Measurements from ENCODE around the gene CCDC92.

The CCDC92 gene

GRCh38 chr12:124015494-124016461, 43.1 kb upstream of the CCDC92 start:
- H3K9me3 ChIP-seq (ENCODE audit: low read depth, low read length) = no peaks in the 10 kb centered on the region
- no peak overlapping the region for H3K27ac ChIP-seq
- H3K36me3 ChIP-seq (ENCODE audit: insufficient read depth, low read length) = peaks cover 30% of the 10 kb centered on the region
- no peak overlapping the region for H3K9ac ChIP-seq (ENCODE audit: insufficient read length)
- no peak for DNase-seq (ENCODE audit: low read depth, low spot score)
- H3K4me3 ChIP-seq = no peak overlapping the region
- TF ChIP-seq POLR2AphosphoS5 (IDR thresholded peaks at IDR 0.05; ENCODE audit: borderline replicate concordance, low read depth, low read length) (no peak), EZH2 (IDR thresholded peaks at IDR 0.05) (no peak), FOXP2 (optimal IDR thresholded peaks at IDR 0.05; ENCODE audit: control extremely low read depth, extremely low read length, insufficient read depth) (no peak)

DNA sequence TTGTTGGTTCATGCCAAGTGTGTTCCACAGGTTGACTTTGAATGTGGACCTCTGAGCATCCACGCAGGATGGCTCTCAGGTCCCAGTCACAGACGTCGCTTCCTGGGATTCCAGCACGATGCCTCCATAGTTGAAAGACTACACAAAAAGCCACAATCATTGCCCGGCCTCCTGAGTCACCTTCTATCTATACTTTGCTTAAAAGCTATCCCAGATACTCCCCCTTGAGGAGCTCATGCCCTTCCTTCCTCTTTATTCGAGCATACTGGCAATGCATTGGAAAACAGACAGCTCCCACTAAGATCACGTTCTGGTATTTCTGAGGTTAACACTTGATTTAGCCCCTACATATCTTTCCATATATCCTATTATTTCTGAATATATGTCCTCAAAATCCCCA, 40.4 kb upstream of the CCDC92 start:
- H3K9ac ChIP-seq (ENCODE audit: insufficient read length) = no peak overlapping the region
- no peaks in the 10 kb centered on the region for H3K9me3 ChIP-seq (ENCODE audit: low read depth, low read length)
- no peak overlapping the region for H3K4me3 ChIP-seq
- H3K36me3 ChIP-seq (ENCODE audit: insufficient read depth, low read length) = peaks cover 45% of the 10 kb centered on the region
- no peak for DNase-seq (ENCODE audit: low read depth, low spot score)
- H3K27ac ChIP-seq = no peak overlapping the region
- TF ChIP-seq EZH2 (IDR thresholded peaks at IDR 0.05) (no peak), POLR2AphosphoS5 (IDR thresholded peaks at IDR 0.05; ENCODE audit: borderline replicate concordance, low read depth, low read length) (no peak), FOXP2 (optimal IDR thresholded peaks at IDR 0.05; ENCODE audit: control extremely low read depth, extremely low read length, insufficient read depth) (no peak)

DNA sequence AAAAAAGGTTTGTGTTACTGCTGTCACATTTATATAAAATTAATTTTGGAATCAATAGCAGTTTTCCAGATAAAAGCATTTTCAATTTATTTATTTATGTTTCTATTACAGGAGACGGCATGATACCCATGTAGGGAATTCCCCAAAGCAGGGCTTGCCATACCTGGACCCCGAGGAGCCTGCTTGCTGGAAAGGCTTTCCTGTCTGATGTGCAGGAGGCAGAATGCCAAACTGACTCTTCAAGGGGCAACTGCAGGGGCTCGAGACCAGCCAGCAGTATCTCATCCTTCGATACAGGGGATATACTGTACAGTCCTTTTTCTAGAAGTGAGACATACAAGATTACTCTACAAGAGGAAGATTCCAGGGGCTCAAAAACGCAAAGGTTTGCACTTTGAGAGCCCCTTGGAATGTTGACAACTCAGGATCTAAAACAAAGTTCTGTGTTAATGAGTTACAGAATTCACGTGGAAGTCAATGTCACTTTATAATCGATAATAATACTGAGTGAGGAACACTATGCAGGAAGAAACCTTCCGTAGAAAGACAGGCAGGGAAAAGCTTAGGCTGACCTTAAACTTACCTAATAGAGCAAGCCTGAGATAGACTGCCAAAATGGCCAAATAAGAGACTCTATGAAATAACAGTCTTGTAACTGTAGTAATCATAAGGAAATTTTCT, 38.9 kb upstream of the CCDC92 start:
- Histone ChIP-seq H3K27ac (no peak overlapping the region), H3K9me3 (ENCODE audit: low read depth, low read length) (no peaks in the 10 kb centered on the region), H3K4me3 (no peak overlapping the region), H3K9ac (ENCODE audit: insufficient read length) (no peak overlapping the region), H3K36me3 (ENCODE audit: insufficient read depth, low read length) (peaks cover 48% of the 10 kb centered on the region)
- no peak for TF ChIP-seq FOXP2 (optimal IDR thresholded peaks at IDR 0.05; ENCODE audit: control extremely low read depth, extremely low read length, insufficient read depth)
- no peak for TF ChIP-seq POLR2AphosphoS5 (IDR thresholded peaks at IDR 0.05; ENCODE audit: borderline replicate concordance, low read depth, low read length)
- no peak for TF ChIP-seq EZH2 (IDR thresholded peaks at IDR 0.05)
- no peak for DNase-seq (ENCODE audit: low read depth, low spot score)

- H3K27ac ChIP-seq = no peak overlapping the region
- H3K36me3 ChIP-seq (ENCODE audit: insufficient read depth, low read length) = peaks cover 53% of the 10 kb centered on the region
- no peaks in the 10 kb centered on the region for H3K9me3 ChIP-seq (ENCODE audit: low read depth, low read length)
- no peak overlapping the region for H3K4me3 ChIP-seq
- no peak overlapping the region for H3K9ac ChIP-seq (ENCODE audit: insufficient read length)
- TF ChIP-seq POLR2AphosphoS5 (IDR thresholded peaks at IDR 0.05; ENCODE audit: borderline replicate concordance, low read depth, low read length) = no peak
- no peak for TF ChIP-seq EZH2 (IDR thresholded peaks at IDR 0.05)
- no peak for TF ChIP-seq FOXP2 (optimal IDR thresholded peaks at IDR 0.05; ENCODE audit: control extremely low read depth, extremely low read length, insufficient read depth)
- no peak for DNase-seq (ENCODE audit: low read depth, low spot score)
Observed at GRCh38 chr12:124010687-124011086, 38.1 kb upstream of the CCDC92 start.

DNA sequence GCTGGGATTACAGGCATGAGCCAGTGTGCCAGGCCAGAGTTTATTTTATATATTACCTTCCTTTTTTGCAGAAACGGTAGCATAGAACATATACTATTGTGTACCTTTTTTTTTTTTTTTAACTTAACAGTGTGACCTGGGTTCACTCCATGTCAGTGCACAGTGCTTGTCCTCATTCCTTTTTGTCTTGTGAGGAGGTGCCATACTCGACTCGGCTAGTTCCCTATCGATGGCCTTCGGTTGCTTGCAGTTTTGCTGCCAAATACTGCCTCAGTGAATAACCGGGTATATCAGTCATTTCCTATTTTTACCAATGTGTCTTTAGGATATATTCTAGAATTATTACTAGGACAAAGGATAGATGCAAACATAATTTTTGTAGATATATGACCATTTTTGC, 37.1 kb upstream of the CCDC92 start:
- Histone ChIP-seq H3K36me3 (ENCODE audit: insufficient read depth, low read length) (peaks cover 60% of the 10 kb centered on the region), H3K9ac (ENCODE audit: insufficient read length) (no peak overlapping the region), H3K4me3 (no peak overlapping the region), H3K9me3 (ENCODE audit: low read depth, low read length) (no peaks in the 10 kb centered on the region), H3K27ac (no peak overlapping the region)
- no peak for TF ChIP-seq FOXP2 (optimal IDR thresholded peaks at IDR 0.05; ENCODE audit: control extremely low read depth, extremely low read length, insufficient read depth)
- TF ChIP-seq EZH2 (IDR thresholded peaks at IDR 0.05) = no peak
- no peak for TF ChIP-seq POLR2AphosphoS5 (IDR thresholded peaks at IDR 0.05; ENCODE audit: borderline replicate concordance, low read depth, low read length)
- DNase-seq (ENCODE audit: low read depth, low spot score) = no peak

DNA sequence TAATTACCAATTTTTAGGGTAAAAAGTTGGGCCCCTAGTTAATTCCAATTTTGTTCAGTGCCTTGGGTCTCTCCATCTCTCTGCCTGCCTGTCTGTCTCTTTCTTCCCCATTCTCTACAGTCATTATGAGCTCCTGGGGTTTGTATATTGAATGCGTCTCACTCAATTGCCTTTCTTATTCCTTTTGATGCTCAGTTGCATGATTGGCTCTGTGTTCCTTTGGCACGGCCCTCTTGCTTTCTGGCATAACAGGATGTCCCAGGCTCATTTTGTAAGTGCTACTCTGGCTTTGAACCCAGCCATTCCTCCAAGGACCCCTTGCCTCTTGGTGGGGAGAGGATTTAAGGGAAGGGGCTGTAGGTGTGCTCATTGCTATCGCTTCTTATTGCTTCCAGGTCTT, 36.0 kb upstream of the CCDC92 start:
- peaks cover 61% of the 10 kb centered on the region for H3K36me3 ChIP-seq (ENCODE audit: insufficient read depth, low read length)
- no peak overlapping the region for H3K9ac ChIP-seq (ENCODE audit: insufficient read length)
- TF ChIP-seq POLR2AphosphoS5 (IDR thresholded peaks at IDR 0.05; ENCODE audit: borderline replicate concordance, low read depth, low read length) = no peak
- TF ChIP-seq EZH2 (IDR thresholded peaks at IDR 0.05) = no peak
- TF ChIP-seq FOXP2 (optimal IDR thresholded peaks at IDR 0.05; ENCODE audit: control extremely low read depth, extremely low read length, insufficient read depth) = no peak
- no peak overlapping the region for H3K4me3 ChIP-seq
- no peak overlapping the region for H3K27ac ChIP-seq
- H3K9me3 ChIP-seq (ENCODE audit: low read depth, low read length) = no peaks in the 10 kb centered on the region
- no peak for DNase-seq (ENCODE audit: low read depth, low spot score)

- TF ChIP-seq POLR2AphosphoS5 (IDR thresholded peaks at IDR 0.05; ENCODE audit: borderline replicate concordance, low read depth, low read length) (no peak), EZH2 (IDR thresholded peaks at IDR 0.05) (no peak), FOXP2 (optimal IDR thresholded peaks at IDR 0.05; ENCODE audit: control extremely low read depth, extremely low read length, insufficient read depth) (no peak)
- Histone ChIP-seq H3K36me3 (ENCODE audit: insufficient read depth, low read length) (peaks cover 56% of the 10 kb centered on the region), H3K9ac (ENCODE audit: insufficient read length) (no peak overlapping the region), H3K27ac (no peak overlapping the region), H3K4me3 (no peak overlapping the region), H3K9me3 (ENCODE audit: low read depth, low read length) (no peaks in the 10 kb centered on the region)
- no peak for DNase-seq (ENCODE audit: low read depth, low spot score)
Observed at GRCh38 chr12:124007826-124008570, 35.4 kb upstream of the CCDC92 start.

All from SK-N-MC (cell line).